ENCODE data around the gene HPSE2.

Gene HPSE2

GRCh38 chr10:99236627-99237309, 1.1 kb upstream of the HPSE2 start:
- no peak for TF ChIP-seq ZFX (IDR thresholded peaks at IDR 0.05)
- TF ChIP-seq CTCF (conservative IDR thresholded peaks at IDR 0.05): no peak

DNA sequence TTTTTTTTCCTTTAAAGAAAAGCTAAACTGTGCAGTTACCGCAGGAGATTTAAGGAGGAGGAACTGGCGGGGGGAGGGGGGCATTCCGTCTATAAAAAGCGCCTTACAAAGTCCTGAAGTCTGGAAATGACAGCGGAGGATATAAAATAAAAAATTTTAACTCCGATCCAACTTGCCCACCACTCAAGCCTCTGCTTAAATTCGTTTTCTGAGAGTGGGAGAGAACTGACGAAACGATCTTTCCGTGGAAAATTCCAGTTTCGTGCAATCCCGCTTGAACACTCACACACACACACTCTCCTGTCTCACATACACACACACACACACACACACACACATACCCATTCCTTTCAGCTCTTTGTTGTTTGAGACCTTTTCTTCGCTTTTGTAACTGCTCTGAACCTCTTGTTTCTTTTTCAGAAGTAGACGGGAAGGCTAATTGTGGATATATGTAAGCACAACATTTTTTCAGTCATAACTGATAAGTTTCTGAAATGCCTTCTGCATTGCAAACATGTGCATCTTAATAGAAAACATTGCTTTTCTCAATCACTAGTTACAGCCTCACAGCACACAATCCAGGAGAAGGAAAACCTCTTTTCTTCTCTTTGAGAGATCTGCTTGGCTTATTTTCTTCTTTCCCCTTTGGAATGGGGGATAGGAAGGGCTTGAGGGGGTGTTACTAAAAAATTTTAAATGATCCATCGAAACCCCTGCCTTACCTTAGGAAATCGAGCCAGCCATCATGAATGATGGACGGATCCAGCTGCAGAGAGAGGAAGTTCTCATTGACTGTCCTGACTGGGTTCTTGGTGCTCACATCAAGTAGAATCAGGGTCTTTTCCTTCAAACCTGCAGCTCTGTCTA, 628 bp downstream of the HPSE2 start:
- TF ChIP-seq CTCF (conservative IDR thresholded peaks at IDR 0.05) (no peak), ZFX (IDR thresholded peaks at IDR 0.05) (no peak)
- H3K27ac ChIP-seq: no peak overlapping the region

More at GRCh38 chr10:99236627-99237309, 1.1 kb upstream of the HPSE2 start:
- H3K27ac ChIP-seq: no peak overlapping the region

GRCh38 chr10:99234041-99234790, 1.4 kb downstream of the HPSE2 start:
- no peak for TF ChIP-seq ZFX (IDR thresholded peaks at IDR 0.05)
- TF ChIP-seq CTCF (conservative IDR thresholded peaks at IDR 0.05): peak; percentile 15; the same call in 1 of the 2 replicates
- 0 out of 2 replicates have a peak overlapping the region, but pooled peaks have one; percentile 8 for H3K27ac ChIP-seq

- H3K27ac ChIP-seq: no peak overlapping the region
- TF ChIP-seq ZFX (IDR thresholded peaks at IDR 0.05) (no peak), CTCF (conservative IDR thresholded peaks at IDR 0.05) (no peak)
Observed at GRCh38 chr10:99233689-99234037, 2.0 kb downstream of the HPSE2 start.

- no peak overlapping the region for H3K27ac ChIP-seq
- no peak for TF ChIP-seq ZFX (IDR thresholded peaks at IDR 0.05)
- no peak for TF ChIP-seq CTCF (conservative IDR thresholded peaks at IDR 0.05)
Observed at GRCh38 chr10:99233000-99233688, 2.5 kb downstream of the HPSE2 start.

DNA sequence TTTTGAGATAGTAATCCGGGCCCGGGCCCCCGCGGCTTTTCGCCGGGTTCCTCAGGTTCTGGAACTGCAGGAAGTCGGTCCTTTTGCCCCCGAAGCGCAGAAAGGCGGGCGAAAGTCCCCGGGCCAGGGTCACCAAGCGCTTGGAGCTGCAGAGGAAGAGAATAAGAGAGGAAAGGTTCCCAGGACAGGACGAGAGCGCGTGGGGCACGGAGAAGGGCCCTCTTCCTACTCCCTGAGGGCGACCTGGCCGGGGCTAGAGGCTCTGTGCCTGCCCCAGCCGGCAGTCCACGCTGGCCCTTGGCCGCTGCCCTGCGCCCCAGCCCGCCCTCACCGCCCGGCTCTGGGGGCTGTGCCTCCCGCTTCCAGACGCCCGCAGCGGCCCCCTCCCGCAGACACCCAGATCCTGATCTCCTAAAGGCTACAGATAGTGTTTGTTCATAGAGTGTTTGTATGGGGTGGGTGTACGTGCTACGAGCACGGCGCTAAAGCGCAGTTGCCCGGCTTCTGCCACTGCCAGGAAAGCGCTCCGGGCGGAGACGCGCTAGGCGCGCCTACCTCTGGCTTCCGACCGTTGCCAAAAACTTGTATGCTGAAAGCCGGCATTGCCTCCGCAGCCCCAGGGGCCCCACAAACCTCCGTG, 3.2 kb downstream of the HPSE2 start:
- TF ChIP-seq ZFX (IDR thresholded peaks at IDR 0.05) (no peak), CTCF (conservative IDR thresholded peaks at IDR 0.05) (no peak)
- H3K27ac ChIP-seq: no peak overlapping the region

Measured in C4-2B (cell line).